ENCODE data around the gene TLN1. TPM values are rescaled to one million over a fixed set of nuclear protein-coding genes. Genes with fewer than 3 reads are reported as not detected.

TLN1 gene
- total RNA-seq, 4 donors from 2014 or later = 126 to 179 (median 152) TPM

DNA sequence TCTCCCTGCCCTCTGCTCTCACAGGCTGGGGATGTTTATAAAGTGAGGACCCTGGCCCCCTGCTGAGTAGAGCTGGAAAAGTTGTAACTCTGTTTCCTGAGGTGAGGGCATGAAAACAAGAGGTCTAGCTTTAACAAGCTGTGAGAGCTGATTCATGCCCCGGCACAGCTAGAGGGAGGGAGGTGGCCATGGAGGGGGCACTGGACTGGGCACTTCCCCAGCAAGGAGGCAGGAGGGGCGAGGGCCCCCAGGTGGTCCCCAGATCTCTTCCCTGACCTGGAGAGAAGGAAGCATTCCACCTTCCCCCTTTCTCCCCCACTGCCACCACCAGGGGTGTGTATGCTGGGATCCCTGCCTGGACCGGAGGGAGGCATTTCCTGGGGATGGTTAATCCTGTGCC lies 22.3 kb upstream of the TLN1 start, which contains the start of gene MSMP:
TSS of gene MSMP (minus strand) at position 13 of the 400 bp plus-strand sequence. CDS start 147 bp downstream, outside the sequence.
- H3K36me3 ChIP-seq = peaks cover 45% of the 10 kb centered on the region
- H3K4me3 ChIP-seq = no peak within 1 kb of the TSS
- no peak within 1 kb of the TSS for H3K27ac ChIP-seq
- 67% methylated on average over 3 of the region's 3 CpGs for WGBS
- DNase-seq (ENCODE audit: low spot score in 2 of 2) = no peak
- H3K9me3 ChIP-seq = no peaks in the 10 kb centered on the region
- no peak for TF ChIP-seq EP300 (IDR thresholded peaks at IDR 0.05)
- no peak for TF ChIP-seq POLR2AphosphoS5 (IDR thresholded peaks at IDR 0.05)
- TF ChIP-seq POLR2A (IDR thresholded peaks at IDR 0.05) = no peak
- TF ChIP-seq, protein P1, sequence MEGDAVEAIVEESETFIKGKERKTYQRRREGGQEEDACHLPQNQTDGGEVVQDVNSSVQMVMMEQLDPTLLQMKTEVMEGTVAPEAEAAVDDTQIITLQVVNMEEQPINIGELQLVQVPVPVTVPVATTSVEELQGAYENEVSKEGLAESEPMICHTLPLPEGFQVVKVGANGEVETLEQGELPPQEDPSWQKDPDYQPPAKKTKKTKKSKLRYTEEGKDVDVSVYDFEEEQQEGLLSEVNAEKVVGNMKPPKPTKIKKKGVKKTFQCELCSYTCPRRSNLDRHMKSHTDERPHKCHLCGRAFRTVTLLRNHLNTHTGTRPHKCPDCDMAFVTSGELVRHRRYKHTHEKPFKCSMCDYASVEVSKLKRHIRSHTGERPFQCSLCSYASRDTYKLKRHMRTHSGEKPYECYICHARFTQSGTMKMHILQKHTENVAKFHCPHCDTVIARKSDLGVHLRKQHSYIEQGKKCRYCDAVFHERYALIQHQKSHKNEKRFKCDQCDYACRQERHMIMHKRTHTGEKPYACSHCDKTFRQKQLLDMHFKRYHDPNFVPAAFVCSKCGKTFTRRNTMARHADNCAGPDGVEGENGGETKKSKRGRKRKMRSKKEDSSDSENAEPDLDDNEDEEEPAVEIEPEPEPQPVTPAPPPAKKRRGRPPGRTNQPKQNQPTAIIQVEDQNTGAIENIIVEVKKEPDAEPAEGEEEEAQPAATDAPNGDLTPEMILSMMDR (IDR thresholded peaks at IDR 0.05) = no peak
- H3K27me3 ChIP-seq = no peaks in the 10 kb centered on the region
- H3K4me1 ChIP-seq = peaks cover 42% of the 10 kb centered on the region

DNA sequence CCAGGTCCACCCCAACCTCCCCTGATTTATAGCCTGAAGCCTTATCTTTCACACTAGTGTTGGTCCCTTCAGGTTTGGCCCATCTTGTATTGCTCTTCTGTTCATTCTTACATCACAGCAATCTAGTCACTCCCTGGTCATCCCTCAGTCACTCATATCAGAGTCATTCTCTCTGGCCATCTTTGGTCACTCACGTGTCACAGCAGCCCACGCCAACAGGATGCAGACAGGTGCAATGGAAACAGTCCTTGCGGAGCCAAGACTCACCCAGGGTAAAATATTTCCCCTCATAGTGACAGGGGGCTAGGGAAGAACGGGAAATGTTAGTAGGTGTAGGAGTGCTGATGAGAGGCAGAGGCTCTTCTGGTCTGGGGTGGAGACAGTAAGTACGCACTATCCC lies 21.5 kb upstream of the TLN1 start:
- DNase-seq (ENCODE audit: low spot score in 2 of 2) = no peak
- H3K9me3 ChIP-seq = no peaks in the 10 kb centered on the region
- no peak overlapping the region for H3K4me3 ChIP-seq
- H3K36me3 ChIP-seq = peaks cover 45% of the 10 kb centered on the region
- H3K27ac ChIP-seq = no peak overlapping the region
- H3K4me1 ChIP-seq = peaks cover 40% of the 10 kb centered on the region
- WGBS = 93% methylated on average over 5 of the region's 5 CpGs
- no peak for TF ChIP-seq EP300 (IDR thresholded peaks at IDR 0.05)
- H3K27me3 ChIP-seq = no peaks in the 10 kb centered on the region

DNA sequence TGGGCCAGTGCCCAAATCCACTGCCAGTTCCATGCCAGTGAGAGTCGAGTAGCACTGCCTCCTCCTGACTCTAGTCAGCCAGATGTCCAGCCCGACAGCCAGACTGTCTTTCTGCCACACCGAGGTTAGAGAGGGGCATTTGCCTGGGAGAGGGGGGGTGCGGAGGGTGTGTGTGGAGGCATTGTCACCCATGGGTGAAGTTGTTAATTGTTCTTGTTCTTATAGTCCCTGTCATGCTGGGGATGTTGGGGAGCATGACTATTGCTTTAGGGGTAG lies 18.2 kb upstream of the TLN1 start:
- 86% methylated on average over 2 of the region's 4 CpGs for WGBS
- H3K27me3 ChIP-seq = no peaks in the 10 kb centered on the region
- peak overlapping the region; percentile 83 for H3K27ac ChIP-seq
- peaks cover 43% of the 10 kb centered on the region for H3K4me1 ChIP-seq
- peaks cover 44% of the 10 kb centered on the region for H3K36me3 ChIP-seq
- no peak for DNase-seq (ENCODE audit: low spot score in 2 of 2)
- H3K4me3 ChIP-seq = peak overlapping the region; percentile 83
- H3K9me3 ChIP-seq = no peaks in the 10 kb centered on the region
- no peak for TF ChIP-seq EP300 (IDR thresholded peaks at IDR 0.05)
- TF ChIP-seq, protein P1 (IDR thresholded peaks at IDR 0.05) = no peak
- TF ChIP-seq POLR2A (IDR thresholded peaks at IDR 0.05) = no peak
- no peak for TF ChIP-seq POLR2AphosphoS5 (IDR thresholded peaks at IDR 0.05)

DNA sequence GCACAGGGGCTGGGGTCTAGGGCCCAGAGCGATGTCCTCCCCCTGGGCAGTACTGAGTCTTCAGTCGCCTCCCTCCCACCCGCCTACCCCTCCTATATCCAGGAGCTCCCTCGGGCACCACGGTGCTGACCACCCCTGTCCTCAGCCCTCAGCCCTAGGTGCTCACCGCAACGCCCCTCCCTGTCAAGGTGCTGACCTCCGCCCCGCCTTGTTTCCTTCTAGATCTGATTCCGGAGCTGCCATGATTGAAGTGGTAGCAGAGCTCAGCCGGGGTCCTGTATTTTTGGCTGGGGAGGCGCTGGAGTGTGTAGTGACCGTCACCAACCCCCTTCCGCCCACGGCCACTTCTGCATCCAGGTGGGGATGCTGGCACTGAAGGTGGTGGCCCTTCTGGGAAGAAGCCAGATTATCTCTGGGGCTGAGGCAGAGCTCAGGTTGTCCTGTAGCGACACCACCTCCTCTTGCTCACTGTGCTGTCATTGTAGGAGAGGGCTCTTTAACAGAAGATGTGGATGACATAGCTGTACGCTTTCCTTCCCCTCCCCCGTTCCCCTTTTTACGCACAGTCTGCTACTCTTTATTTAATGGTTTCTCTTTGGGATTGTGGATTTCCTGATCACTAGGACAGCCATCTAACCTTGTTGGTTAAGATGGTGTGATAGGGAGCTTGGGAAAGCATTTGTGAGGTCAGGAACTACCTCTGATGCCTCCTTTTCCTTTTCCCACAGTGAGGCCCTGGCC lies 17.7 kb upstream of the TLN1 start:
- H3K4me3 ChIP-seq = peak overlapping the region; percentile 83
- H3K4me1 ChIP-seq = peaks cover 48% of the 10 kb centered on the region
- H3K27ac ChIP-seq = peak overlapping the region; percentile 83
- no peaks in the 10 kb centered on the region for H3K27me3 ChIP-seq
- H3K36me3 ChIP-seq = peaks cover 42% of the 10 kb centered on the region
- DNase-seq (ENCODE audit: low spot score in 2 of 2) = peak in 1 of 2 donors; percentile 67
- H3K9me3 ChIP-seq = no peaks in the 10 kb centered on the region
- TF ChIP-seq, protein P1 (IDR thresholded peaks at IDR 0.05) = no peak
- no peak for TF ChIP-seq POLR2AphosphoS5 (IDR thresholded peaks at IDR 0.05)
- no peak for TF ChIP-seq EP300 (IDR thresholded peaks at IDR 0.05)
- TF ChIP-seq POLR2A (IDR thresholded peaks at IDR 0.05) = no peak
- WGBS = 5% methylated on average over 8 of the region's 19 CpGs

DNA sequence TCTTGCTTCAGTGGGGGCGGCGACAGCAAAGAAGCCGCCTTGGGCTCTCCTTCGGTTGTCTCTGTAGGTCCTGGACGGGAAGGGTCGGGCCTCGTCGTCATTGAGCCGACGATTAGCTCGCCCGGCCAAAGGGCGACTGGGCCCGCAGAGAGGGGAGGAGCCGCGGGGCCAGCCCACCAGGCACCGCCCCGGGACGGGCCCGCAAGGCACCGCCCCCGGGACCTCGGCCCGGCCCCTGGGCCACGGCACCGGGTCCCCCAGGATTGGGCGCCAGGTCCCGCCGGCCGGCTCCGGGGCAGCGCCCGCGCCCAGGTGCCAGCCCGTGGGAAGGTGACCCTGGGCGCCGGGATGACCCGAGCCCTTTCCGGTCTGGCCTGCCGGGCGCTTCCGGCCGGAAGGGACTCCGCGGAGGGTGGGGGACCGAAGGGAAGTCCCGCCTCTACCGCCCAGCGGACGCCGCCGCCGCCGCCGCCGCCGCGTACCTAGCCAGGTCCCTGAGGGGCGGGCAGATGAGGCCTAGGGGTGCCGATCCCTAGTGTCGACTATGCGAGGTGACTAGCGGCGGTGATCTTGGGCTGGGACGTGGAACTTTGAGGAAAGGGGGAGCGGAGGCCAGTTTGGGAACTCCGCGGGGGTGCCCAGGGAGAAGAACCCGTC lies 17.0 kb upstream of the TLN1 start, which contains the start of the genes GBA2 and RGP1:
TSS of gene GBA2 (minus strand) at position 371 of the 657 bp plus-strand sequence. CDS start 524 bp downstream, outside the sequence.
TSS of gene RGP1 (plus strand) at position 430 of the 657 bp plus-strand sequence. CDS start 469 bp downstream, outside the sequence.
- H3K27me3 ChIP-seq = no peaks in the 10 kb centered on the region
- peak within 1 kb of the TSS; percentile 83 for H3K4me3 ChIP-seq
- WGBS = 0% methylated on average over 40 of the region's 69 CpGs
- TF ChIP-seq POLR2AphosphoS5 (IDR thresholded peaks at IDR 0.05) (peak in 2 of 3 donors; percentile 7 to 20), POLR2A (IDR thresholded peaks at IDR 0.05) (peak in 1 of 2 donors; percentile 22)
- TF ChIP-seq, protein P1 (IDR thresholded peaks at IDR 0.05) = no peak
- H3K9me3 ChIP-seq = no peaks in the 10 kb centered on the region
- peaks cover 42% of the 10 kb centered on the region for H3K36me3 ChIP-seq
- H3K27ac ChIP-seq = peak within 1 kb of the TSS; percentile 83
- DNase-seq (ENCODE audit: low spot score in 2 of 2) = peak; percentile 86 to 90
- H3K4me1 ChIP-seq = peaks cover 51% of the 10 kb centered on the region

Data from suprapubic skin (tissue), 4 donors.